Measurements from ENCODE around the gene ATP6V1F.

GRCh38 chr7:128914566-128915151, 52.0 kb downstream of the ATP6V1F start:
- TF ChIP-seq, protein P1, sequence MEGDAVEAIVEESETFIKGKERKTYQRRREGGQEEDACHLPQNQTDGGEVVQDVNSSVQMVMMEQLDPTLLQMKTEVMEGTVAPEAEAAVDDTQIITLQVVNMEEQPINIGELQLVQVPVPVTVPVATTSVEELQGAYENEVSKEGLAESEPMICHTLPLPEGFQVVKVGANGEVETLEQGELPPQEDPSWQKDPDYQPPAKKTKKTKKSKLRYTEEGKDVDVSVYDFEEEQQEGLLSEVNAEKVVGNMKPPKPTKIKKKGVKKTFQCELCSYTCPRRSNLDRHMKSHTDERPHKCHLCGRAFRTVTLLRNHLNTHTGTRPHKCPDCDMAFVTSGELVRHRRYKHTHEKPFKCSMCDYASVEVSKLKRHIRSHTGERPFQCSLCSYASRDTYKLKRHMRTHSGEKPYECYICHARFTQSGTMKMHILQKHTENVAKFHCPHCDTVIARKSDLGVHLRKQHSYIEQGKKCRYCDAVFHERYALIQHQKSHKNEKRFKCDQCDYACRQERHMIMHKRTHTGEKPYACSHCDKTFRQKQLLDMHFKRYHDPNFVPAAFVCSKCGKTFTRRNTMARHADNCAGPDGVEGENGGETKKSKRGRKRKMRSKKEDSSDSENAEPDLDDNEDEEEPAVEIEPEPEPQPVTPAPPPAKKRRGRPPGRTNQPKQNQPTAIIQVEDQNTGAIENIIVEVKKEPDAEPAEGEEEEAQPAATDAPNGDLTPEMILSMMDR (conservative IDR thresholded peaks at IDR 0.05; ENCODE audit: low read length): no peak
- TF ChIP-seq EZH2phosphoT487 (IDR thresholded peaks at IDR 0.05; ENCODE audit: borderline replicate concordance): no peak

Measured in Loucy (cell line).